DND-41 (cell line): ENCODE data around the gene SFXN1.

Experiments used
- CTCF ChIP-seq: IDR thresholded peaks from 2 replicates; pipeline ENCODE4 v1.5.1; 2012; ENCODE audit warnings: borderline replicate concordance, low read length, moderate library complexity, mild to moderate bottlenecking; ENCODE audit not compliant: poor library complexity, severe bottlenecking; ENCODE audit errors: extremely low read depth
- EZH2 ChIP-seq: IDR thresholded peaks from 3 replicates; pipeline ENCODE4 v1.6.1; 2012; ENCODE audit warnings: borderline replicate concordance, low read depth, mild to moderate bottlenecking, moderate library complexity, low read length, inconsistent platforms; ENCODE audit not compliant: severe bottlenecking

GRCh38 chr5:175547842-175548241 is 69.5 kb downstream of the SFXN1 start:
- TF ChIP-seq CTCF (no peak), EZH2 (no peak)
